ENCODE results near the gene TREH.

The TREH gene

DNA sequence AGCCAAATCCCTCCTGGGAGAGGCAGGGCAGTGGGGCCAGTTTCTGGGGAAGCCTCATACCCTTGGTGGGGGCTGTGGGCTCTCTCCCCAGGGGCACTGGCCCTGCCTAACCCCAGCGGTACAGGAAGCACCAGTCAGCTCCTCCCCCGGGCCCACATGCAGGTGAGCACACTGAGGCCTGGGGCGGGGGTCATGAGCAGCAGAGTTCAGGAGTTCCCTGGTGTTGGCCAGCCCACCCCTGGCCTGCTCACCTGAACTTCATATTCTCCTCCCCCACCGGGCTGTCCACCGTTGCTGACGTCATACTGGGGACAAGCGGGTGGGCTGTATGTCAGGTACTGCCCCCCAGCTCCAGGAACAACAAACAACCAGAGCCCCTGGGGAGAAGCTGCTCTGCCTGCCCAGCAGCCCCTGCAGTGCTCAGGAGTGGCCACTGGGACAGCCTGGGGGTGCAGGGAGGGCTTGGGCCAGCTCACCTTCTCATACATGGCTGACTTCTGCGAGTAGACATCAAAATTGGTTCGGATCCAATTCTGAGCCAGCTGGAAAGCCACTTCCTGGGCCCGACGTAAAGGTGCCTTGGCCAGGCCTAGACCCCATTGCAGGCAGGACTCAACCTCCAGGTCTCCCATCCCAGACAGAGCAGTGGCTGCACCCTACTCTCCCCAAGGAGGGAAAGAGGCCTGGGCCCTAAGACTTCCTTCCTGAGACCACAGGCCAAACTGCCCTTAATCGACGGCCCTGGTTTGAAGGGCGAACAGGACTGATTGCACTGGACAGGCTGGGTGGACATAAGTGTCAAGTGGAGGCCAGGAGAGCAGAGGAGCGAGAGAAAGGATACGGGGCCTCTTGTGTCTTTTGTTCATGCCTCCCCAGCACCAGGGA, 20.8 kb downstream of the TREH start:
- TF ChIP-seq, protein P1, sequence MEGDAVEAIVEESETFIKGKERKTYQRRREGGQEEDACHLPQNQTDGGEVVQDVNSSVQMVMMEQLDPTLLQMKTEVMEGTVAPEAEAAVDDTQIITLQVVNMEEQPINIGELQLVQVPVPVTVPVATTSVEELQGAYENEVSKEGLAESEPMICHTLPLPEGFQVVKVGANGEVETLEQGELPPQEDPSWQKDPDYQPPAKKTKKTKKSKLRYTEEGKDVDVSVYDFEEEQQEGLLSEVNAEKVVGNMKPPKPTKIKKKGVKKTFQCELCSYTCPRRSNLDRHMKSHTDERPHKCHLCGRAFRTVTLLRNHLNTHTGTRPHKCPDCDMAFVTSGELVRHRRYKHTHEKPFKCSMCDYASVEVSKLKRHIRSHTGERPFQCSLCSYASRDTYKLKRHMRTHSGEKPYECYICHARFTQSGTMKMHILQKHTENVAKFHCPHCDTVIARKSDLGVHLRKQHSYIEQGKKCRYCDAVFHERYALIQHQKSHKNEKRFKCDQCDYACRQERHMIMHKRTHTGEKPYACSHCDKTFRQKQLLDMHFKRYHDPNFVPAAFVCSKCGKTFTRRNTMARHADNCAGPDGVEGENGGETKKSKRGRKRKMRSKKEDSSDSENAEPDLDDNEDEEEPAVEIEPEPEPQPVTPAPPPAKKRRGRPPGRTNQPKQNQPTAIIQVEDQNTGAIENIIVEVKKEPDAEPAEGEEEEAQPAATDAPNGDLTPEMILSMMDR (IDR thresholded peaks at IDR 0.05; ENCODE audit: low read depth, low read length, missing control alignments): no peak
- H3K4me3 ChIP-seq (replicated peaks; ENCODE audit: low read depth, low read length): no peak overlapping the region
- no peak for DNase-seq (ENCODE audit: extremely low read depth, low read depth)

- H3K4me3 ChIP-seq (replicated peaks; ENCODE audit: low read depth, low read length): no peak overlapping the region
- TF ChIP-seq, protein P1 (IDR thresholded peaks at IDR 0.05; ENCODE audit: low read depth, low read length, missing control alignments): no peak
- no peak for DNase-seq (ENCODE audit: extremely low read depth, low read depth)
These were observed 21.6 kb downstream of the TREH start for GRCh38 chr11:118657709-118658428.

DNA sequence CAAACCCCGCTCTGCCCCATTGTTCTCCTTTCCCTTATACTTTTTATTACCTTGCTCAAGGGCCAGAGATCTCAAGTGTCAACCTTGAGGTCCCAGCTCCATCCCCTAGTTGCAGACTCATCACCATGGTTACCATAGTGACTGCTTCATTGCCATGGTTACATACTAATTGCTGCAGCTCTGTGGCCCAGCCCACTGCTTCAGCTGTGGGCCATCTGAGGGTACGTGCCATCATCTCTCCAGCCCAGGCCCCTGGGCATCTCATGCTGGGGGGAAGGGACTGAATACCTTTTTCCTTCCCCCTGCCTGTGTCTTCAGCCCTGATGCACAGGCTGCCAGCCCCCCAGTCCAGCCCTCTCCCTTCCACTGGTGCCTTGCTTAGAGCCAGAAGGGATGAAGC, 22.2 kb downstream of the TREH start:
- H3K4me3 ChIP-seq (replicated peaks; ENCODE audit: low read depth, low read length): no peak overlapping the region
- TF ChIP-seq, protein P1 (IDR thresholded peaks at IDR 0.05; ENCODE audit: low read depth, low read length, missing control alignments): no peak
- no peak for DNase-seq (ENCODE audit: extremely low read depth, low read depth)

GRCh38 chr11:118656563-118657165, 22.8 kb downstream of the TREH start:
- DNase-seq (ENCODE audit: extremely low read depth, low read depth): no peak
- H3K4me3 ChIP-seq (replicated peaks; ENCODE audit: low read depth, low read length): no peak overlapping the region
- TF ChIP-seq, protein P1 (IDR thresholded peaks at IDR 0.05; ENCODE audit: low read depth, low read length, missing control alignments): no peak

- no peak for DNase-seq (ENCODE audit: extremely low read depth, low read depth)
- no peak overlapping the region for H3K4me3 ChIP-seq (replicated peaks; ENCODE audit: low read depth, low read length)
- TF ChIP-seq, protein P1 (IDR thresholded peaks at IDR 0.05; ENCODE audit: low read depth, low read length, missing control alignments): no peak
These were observed 23.8 kb downstream of the TREH start for GRCh38 chr11:118655486-118656190.

- no peak overlapping the region for H3K4me3 ChIP-seq (replicated peaks; ENCODE audit: low read depth, low read length)
- DNase-seq (ENCODE audit: extremely low read depth, low read depth): no peak
- TF ChIP-seq, protein P1 (IDR thresholded peaks at IDR 0.05; ENCODE audit: low read depth, low read length, missing control alignments): no peak
These were observed 25.6 kb downstream of the TREH start for GRCh38 chr11:118653684-118654390.

Measured in HFF-Myc (cell line).